ENCODE results near the gene NDUFA7. TPM values are rescaled to one million over a fixed set of nuclear protein-coding genes. Genes with fewer than 3 reads are reported as not detected.
"Not testable (repeated sequence)": the region's sequence is repeated elsewhere in the genome, so short reads cannot be mapped to it uniquely, and the experiment has no call there.

The NDUFA7 gene
- total RNA-seq, 1 donor from 2014 or later: 10.5 TPM

DNA sequence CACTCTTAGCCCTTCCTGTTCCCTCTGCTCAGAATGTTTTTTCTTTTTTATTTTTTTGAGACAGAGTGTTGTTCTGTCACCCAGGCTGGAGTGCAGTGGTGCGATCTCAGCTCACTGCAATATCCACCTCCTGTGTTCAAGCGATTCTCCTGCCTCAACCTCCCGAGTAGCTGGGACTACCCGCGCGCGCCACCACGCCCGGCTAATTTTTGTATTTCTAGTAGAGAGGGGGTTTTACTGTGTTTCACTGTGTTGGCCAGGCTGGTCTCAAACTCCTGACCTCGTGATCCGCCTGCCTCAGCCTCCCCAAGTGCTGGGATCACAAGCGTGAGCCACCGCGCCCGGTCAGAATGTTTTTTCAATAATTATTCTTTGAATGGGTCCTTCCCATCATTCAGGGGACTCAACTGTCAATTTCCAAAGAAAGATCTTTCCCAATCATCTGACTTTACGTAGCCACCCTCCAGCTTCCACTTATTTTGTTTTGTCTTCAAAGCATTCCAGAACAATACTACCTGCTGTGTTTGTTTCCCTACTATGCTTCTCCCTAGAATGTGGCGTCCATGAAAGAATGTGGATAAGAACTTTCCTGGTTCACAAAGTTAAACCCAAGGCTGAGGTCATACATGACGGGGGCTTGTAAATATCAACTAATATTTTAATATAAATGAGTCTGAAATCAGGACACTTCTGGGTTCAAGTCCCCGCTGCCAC is 1.2 kb downstream of the NDUFA7 start:
- DNase-seq: no peak

DNA sequence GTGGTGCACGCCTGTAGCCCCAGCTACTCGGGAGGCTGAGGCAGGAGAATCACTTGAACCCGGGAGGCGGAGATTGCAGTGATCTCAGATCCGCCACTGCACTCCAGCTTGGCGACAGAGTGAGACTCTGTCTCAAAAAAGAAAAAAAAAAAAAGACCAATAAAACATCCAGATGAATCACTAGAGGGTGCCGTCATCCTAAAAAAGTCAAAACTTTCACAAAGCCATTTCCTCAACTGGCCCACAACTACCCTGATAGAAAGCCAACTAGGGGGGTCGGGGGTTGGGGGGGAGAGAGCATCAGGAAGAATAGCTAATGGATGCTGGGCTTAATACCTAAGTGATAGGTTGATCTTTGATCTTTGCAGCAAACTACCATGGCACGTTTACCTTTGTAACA is 2.3 kb downstream of the NDUFA7 start:
- DNase-seq: not testable (repeated sequence)

DNA sequence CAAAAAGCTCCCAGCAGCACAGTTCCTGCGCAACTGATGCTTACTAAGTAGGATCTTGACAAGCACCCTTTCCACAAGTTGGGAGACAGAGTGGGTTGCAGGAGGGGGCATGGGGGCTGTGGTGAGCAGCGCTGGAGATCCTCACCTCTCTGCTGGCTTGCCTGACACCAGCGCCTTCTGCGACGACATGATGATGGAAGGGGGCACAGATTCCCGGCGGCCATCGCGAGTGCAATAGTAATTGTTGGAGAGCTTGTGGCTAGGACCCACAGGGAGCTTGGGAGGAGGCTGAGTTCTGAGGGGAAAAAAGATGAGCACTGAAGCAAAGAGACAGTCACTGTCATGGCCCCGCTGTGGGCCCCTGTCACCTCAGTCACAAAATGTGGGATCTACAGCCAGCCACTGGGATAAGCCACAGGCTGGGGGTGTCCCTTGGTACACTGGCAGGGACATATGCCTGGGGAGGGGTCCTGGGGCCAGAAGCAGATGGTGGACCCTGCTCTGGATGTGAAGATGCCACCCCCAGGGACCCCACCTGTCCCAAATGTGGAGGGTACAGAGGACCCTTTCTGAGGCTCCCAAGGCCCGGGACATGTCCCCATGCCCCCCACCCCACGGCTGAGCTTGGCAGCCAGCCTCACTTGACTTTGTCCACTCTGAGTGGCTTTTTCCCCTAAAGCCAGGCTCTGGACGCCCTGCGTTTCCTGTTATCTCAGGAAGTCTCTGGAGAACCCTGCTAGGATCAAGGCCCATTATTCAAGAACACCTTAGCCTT is 4.6 kb downstream of the NDUFA7 start:
- DNase-seq: no peak

DNA sequence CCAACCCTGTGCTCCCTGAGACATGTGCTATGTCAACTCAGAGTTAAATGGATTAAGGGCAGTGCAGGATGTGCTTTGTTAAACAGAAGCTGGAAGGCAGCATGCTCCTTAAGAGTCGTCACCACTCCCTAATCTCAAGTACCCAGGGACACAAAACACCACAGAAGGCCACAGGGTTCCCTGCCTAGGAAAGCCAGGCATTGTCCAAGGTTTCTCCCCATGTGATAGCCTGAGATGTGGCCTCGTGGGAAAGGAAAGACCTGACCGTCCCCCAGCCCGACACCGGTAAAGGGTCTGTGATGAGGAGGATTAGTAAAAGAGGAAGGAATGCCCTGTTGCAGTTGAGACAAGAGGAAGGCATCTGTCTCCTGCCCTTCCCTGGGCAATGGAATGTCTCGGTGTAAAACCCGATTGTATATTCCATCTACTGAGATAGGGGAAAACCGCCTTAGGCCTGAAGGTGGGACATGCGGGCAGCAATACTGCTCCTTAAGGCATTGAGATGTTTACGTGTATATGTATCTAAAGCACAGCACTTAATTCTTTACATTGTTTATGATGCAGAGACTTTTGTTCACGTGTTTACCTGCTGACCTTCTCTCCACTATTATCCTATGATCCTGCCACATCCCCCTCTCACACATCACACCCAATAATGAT is 6.1 kb downstream of the NDUFA7 start:
- DNase-seq: not testable (repeated sequence)

DNA sequence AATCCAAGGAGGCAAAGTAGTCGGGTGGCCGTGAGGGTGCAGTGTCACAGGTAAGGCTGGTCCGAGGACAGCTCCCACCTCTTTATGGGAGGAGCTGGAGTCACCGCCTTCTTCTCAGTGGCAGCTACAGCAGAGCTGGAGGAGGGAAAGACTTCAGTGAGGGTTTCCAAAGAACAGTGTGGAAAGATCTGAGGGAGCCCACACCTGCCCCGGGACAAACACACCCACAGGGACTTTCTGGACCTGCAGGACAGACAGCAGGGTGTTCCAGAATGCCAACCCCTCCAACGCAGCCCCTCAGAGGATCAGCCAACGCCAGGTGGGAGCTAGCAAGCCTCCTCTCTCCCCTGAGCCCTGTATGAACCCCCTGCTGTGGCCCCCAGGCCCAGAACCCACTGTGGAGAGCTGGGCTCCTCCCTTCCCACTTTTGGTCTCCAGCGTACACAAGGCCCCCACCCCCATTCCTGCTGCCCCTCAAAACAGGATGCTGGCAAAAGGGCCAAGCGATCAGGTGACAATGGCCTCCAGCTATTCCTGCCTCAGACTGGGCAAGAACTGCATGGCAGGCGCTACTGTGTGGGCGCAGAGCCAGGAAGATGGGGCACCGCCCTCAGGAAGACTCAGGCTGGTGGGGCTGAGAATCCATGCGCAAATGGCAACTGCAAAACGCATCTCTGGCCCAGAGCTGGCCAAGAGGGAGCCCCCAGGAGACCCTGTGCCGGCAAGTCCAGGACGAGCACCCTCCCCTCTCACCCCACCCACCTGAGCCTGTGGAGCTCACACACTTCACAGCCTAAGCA is 9.5 kb downstream of the NDUFA7 start:
- DNase-seq: no peak

DNA sequence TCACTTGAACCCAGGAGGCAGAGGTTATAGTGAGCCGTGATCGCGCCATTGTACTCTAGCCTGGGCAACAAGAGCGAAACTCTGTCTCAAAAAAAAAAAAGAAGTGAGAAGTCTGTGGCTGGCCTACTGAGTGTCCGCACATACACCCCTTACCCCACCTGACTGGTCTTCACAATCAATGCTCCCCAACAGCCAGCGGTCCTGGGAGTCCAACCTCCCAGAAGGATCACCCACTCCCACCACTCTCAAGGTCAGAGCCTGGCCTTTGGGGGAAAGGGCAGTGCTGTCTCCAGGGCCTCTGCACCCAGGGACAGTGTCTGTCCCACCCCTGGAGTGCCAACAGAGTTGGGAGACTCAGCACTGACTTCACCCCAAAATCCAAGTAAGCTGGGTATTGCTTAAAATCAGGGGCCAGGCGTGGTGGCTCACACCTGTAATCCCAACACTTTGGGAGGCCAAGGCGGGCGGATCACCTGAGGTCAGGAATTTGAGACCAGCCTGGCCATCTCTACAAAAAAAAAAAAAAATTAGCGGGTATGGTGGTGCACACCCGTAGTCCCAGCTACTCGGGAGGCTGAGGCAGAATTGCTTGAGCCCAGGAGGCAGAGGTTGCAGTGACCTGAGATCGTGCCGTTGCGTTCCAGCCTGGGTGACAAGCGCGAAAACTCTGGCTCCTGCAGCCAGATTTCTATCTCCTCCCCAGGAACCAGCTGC is 10.7 kb downstream of the NDUFA7 start:
- DNase-seq: no peak

GRCh38 chr19:8308891-8309291 is 12.3 kb downstream of the NDUFA7 start:
- no peak for DNase-seq

GRCh38 chr19:8307965-8308866 is 13.0 kb downstream of the NDUFA7 start, which contains the start of gene CD320:
TSS of gene CD320 (minus strand) at chr19:8308358. CDS start at chr19:8308290, 68 bp downstream.
- DNase-seq: peak; percentile 87

DNA sequence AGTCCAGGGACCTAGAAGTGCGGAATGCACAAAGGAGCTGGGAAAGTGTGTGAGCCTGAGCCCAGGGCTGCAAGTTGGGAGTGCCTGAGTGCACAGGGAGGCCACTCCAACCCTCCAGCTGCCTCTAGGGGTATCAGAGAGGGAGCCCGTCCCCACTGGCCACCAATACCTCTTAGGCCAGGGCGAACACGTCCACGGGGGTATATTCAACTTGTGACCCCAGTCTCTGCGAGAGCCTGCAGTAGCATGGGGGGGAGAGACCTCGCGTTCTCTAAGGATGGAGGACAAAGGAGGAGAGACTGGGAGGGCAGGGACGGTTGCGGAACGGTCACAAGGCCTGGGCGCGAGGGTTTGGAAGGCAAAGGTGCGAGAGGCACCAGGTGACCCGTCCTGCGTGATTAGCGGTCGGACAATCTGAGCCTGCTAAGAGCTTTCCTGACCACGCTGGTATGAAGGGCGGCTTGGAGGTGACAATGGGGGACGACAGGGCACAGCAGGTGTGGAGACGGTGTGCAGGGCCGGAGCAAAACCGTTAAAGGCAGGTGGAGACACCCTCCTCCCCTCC is 13.7 kb downstream of the NDUFA7 start:
- no peak for DNase-seq

GRCh38 chr19:8306235-8307054 is 14.7 kb downstream of the NDUFA7 start:
- DNase-seq: no peak

DNA sequence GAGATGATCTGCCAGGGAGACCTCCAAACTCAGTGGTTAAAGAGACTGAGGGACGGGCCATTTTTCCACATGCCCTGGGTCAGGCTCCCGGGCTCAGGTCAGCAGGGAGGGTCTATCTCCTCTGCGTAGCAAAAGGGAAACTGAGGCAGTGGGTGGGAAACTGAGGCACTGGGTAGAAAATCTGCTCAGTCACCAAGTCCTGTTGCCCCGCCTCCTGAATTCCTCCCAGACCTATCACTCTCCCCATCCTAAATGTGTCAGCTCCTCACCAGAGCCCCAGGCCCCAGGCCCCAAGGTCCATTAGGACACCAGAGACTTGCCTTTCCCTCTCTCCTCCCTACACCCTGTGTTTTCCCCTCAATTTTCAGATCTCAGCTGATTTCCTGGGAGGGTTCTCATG is 15.4 kb downstream of the NDUFA7 start:
- DNase-seq: no peak

- no peak for DNase-seq
These were observed 16.1 kb downstream of the NDUFA7 start for GRCh38 chr19:8304841-8305621.

DNA sequence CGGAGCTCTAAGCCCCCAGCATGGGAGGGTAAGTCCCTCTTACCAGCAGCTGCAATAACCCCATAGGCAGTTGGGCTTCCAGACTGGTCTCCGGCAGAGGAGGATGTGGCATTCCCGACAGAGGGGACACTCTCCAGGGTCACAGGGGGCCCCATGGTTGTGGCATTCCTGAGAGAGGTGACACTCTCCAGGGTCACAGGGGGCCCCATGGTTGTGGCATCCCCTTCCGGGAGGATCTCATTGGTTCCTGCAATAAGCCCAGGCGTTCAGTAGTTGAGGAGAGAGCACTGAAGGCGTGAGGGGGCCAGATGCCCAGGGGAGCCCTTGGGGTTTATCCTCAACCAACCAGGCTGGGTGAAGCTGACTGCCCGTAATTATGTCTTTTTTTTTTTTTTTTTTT is 18.4 kb downstream of the NDUFA7 start:
- DNase-seq: no peak

DNA sequence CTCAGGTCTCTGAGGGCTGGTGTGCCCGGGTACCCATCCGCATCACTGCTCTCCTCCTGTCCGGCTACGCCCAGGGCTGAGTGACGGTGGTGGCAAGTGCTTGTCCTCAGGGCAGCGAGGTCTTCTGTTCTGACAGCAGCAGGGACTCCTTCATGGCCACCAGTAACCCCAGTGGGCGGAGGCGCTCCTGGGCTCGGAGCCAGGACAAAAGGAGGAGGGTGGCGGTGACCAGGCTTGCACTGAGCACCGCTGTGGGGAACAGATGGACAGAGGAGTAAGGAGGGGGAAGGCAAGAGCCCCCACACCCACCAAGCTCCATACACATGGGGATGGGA is 18.9 kb downstream of the NDUFA7 start:
- no peak for DNase-seq

- not testable (repeated sequence) for DNase-seq
These were observed 29.8 kb downstream of the NDUFA7 start for GRCh38 chr19:8291337-8291736.

- not testable (repeated sequence) for DNase-seq
These were observed 44.7 kb downstream of the NDUFA7 start for GRCh38 chr19:8276508-8276907.

DNA sequence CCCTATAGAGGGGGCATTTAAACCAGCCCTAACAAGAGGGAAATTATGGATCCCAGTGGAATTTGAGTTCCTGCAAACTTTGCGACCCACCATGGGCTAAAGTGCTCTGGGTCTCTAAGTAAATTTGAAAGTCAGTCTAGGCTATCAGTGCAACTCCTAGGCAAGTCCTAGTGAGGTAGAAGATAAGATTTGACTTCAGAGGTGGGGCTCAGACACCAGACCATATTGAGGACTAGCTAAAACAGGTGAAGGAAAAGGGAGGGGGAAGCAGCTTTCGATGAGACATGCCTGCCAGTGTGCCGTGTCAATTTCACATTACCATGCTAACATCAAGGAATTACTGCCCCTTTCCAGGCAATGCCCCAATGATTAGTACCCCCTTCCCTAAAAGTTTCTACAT is 51.5 kb downstream of the NDUFA7 start:
- DNase-seq: no peak

- no peak for DNase-seq
These were observed 55.3 kb downstream of the NDUFA7 start for GRCh38 chr19:8265872-8266271.

DNA sequence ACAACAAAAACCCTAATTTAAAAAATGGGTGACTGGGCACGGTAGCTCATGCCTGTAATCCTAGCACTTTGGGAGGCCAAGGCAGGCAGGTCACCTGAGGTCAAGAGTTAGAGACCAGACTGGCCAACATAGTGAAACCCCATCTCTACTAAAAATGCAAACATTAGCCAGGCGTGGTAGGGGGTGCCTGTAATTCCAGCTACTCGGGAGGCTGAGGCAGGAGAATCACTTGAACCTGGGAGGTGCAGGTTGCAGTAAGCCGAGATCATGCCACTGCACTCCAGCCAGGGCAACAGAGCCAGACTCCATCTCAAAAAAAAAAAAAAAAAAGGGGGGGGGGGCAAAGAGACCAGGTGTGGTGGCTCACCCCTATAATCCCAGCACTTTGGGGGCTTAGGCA is 56.9 kb downstream of the NDUFA7 start:
- not testable (repeated sequence) for DNase-seq
